OCI-LY3 (cell line): ENCODE results near the gene TRABD2A.
"Not testable (repeated sequence)": the region's sequence is repeated elsewhere in the genome, so short reads cannot be mapped to it uniquely, and the experiment has no call there.

ENCODE experiments used
- EZH2phosphoT487 ChIP-seq: fragments of 200-600 bp; shearing (Covaris generic); IDR thresholded peaks from 2 replicates; pipeline ENCODE4 v1.6.1; 2018; ENCODE audit warnings: antibody characterized with exemption, mixed run types, low read depth
- TF ChIP-seq, protein P1 (sequence below): fragments of 200-600, 300-600 bp; sonication (generic); IDR thresholded peaks from 2 replicates; pipeline ENCODE4 v1.5.1; 2014; ENCODE audit warnings: antibody characterized with exemption, low read length, low read depth

DNA sequence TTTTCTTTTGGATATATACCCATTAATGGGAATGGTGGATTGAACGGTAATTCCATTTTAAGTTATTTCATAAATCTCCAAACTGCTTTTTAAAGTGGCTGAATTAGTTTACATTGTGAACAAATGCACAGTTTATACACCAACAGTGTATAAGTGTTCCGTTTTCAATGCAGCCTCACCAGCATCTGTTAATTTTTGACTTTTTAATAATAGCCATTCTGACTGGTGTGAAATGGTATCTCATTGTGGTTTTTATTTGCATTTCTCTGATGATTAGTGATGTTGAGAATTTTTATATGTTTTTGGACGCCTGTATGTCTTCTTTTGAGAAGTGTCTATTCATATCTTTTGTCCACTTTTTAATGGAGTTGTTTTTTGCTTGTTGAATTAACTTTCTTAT is 107.3 kb downstream of the TRABD2A start:
- TF ChIP-seq, protein P1, sequence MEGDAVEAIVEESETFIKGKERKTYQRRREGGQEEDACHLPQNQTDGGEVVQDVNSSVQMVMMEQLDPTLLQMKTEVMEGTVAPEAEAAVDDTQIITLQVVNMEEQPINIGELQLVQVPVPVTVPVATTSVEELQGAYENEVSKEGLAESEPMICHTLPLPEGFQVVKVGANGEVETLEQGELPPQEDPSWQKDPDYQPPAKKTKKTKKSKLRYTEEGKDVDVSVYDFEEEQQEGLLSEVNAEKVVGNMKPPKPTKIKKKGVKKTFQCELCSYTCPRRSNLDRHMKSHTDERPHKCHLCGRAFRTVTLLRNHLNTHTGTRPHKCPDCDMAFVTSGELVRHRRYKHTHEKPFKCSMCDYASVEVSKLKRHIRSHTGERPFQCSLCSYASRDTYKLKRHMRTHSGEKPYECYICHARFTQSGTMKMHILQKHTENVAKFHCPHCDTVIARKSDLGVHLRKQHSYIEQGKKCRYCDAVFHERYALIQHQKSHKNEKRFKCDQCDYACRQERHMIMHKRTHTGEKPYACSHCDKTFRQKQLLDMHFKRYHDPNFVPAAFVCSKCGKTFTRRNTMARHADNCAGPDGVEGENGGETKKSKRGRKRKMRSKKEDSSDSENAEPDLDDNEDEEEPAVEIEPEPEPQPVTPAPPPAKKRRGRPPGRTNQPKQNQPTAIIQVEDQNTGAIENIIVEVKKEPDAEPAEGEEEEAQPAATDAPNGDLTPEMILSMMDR: not testable (repeated sequence)
- not testable (repeated sequence) for TF ChIP-seq EZH2phosphoT487
